WTC11 (cell line): ENCODE data around the gene CNPY1. TPM values are rescaled to one million over a fixed set of nuclear protein-coding genes. Genes with fewer than 3 reads are reported as not detected.
"Not testable (repeated sequence)": the region's sequence is repeated elsewhere in the genome, so short reads cannot be mapped to it uniquely, and the experiment has no call there.

ENCODE experiments used
- ATAC-seq: fragments of 200-7000 bp; cut with Tn5 transposase; 2 replicates; pipeline ENCODE4 v1.10.0; 2021; ENCODE audit warnings: mild to moderate bottlenecking, moderate library complexity
- CTCF ChIA-PET: fragments of 300-600 bp; sonication (Branson Sonifier 250); formaldehyde crosslinking; loops from one replicate; lab custom pipeline; 2021; ENCODE audit warnings: antibody characterized with exemption; lab: Charles Lee
- POLR2A ChIA-PET: fragments of 350-600 bp; sonication (Branson Sonifier 250); formaldehyde crosslinking; loops from one replicate; lab custom pipeline; 2021; ENCODE audit warnings: antibody characterized with exemption; lab: Charles Lee
- DNase-seq: peaks from one replicate; pipeline ENCODE4 v3.0.0; 2021; ENCODE audit warnings: low spot score
- H3K27ac Mint-ChIP-seq: 2 replicates; pipeline ENCODE4 v1.8.0; 2021; ENCODE audit warnings: mixed read lengths
- H3K27me3 Mint-ChIP-seq: 2 replicates; pipeline ENCODE4 v1.8.0; 2021; ENCODE audit warnings: low read depth, mild to moderate bottlenecking, moderate library complexity, mixed read lengths
- H3K36me3 Mint-ChIP-seq: 2 replicates; pipeline ENCODE4 v1.8.0; 2021; ENCODE audit warnings: mixed read lengths
- H3K4me1 Mint-ChIP-seq: 2 replicates; pipeline ENCODE4 v1.8.0; 2022; ENCODE audit warnings: mixed read lengths
- H3K4me3 Mint-ChIP-seq: 2 replicates; pipeline ENCODE4 v1.8.0; 2021; ENCODE audit warnings: mild to moderate bottlenecking, moderate library complexity, mixed read lengths
- H3K9me3 Mint-ChIP-seq: 2 replicates; pipeline ENCODE4 v1.8.0; 2021; ENCODE audit warnings: mixed read lengths
- AR ChIP-seq: fragments of 250-450 bp; sonication (Bioruptor Pico); IDR thresholded peaks from 2 replicates; pipeline ENCODE4 v1.9.0; 2021; ENCODE audit warnings: mild to moderate bottlenecking
- ATF2 ChIP-seq: sonication (generic); formaldehyde crosslinking; IDR thresholded peaks from 2 replicates; pipeline ENCODE4 v1.8.1; 2022; ENCODE audit warnings: low read depth, missing genetic modification reagents, borderline replicate concordance
- CREB1 ChIP-seq: sonication (generic); formaldehyde crosslinking; IDR thresholded peaks from 2 replicates; pipeline ENCODE4 v1.8.0; 2023; ENCODE audit warnings: mild to moderate bottlenecking, missing genetic modification reagents
- EMX1 ChIP-seq: fragments of 250-450 bp; sonication (Bioruptor Pico); IDR thresholded peaks from 2 replicates; pipeline ENCODE4 v1.8.0; 2021; ENCODE audit warnings: mild to moderate bottlenecking
- FOXP4 ChIP-seq: sonication (generic); formaldehyde crosslinking; IDR thresholded peaks from 2 replicates; pipeline ENCODE4 v1.8.0; 2022; ENCODE audit warnings: mild to moderate bottlenecking, missing genetic modification reagents
- JUN ChIP-seq: sonication (generic); formaldehyde crosslinking; IDR thresholded peaks from 2 replicates; pipeline ENCODE4 v1.8.0; 2023; ENCODE audit warnings: mild to moderate bottlenecking, missing genetic modification reagents
- KAT7 ChIP-seq: sonication (generic); formaldehyde crosslinking; IDR thresholded peaks from 2 replicates; pipeline ENCODE4 v1.8.1; 2023; ENCODE audit warnings: missing genetic modification reagents, mild to moderate bottlenecking, borderline replicate concordance
- MAX ChIP-seq: sonication (generic); formaldehyde crosslinking; IDR thresholded peaks from 2 replicates; pipeline ENCODE4 v1.8.0; 2022; ENCODE audit warnings: mild to moderate bottlenecking, missing genetic modification reagents
- MYBL2 ChIP-seq: sonication (generic); formaldehyde crosslinking; IDR thresholded peaks from 2 replicates; pipeline ENCODE4 v1.8.1; 2023; ENCODE audit warnings: mild to moderate bottlenecking, moderate library complexity, missing genetic modification reagents
- NFE2L1 ChIP-seq: sonication (generic); formaldehyde crosslinking; IDR thresholded peaks from 2 replicates; pipeline ENCODE4 v1.8.1; 2023; ENCODE audit warnings: missing genetic modification reagents
- OVOL2 ChIP-seq: fragments of 250-450 bp; sonication (Bioruptor Pico); IDR thresholded peaks from 2 replicates; pipeline ENCODE4 v1.9.0; 2021; ENCODE audit warnings: mild to moderate bottlenecking, borderline replicate concordance
- RELA ChIP-seq: sonication (generic); formaldehyde crosslinking; IDR thresholded peaks from 2 replicates; pipeline ENCODE4 v1.8.1; 2022; ENCODE audit warnings: missing genetic modification reagents, mild to moderate bottlenecking, borderline replicate concordance
- SMAD4 ChIP-seq: sonication (generic); formaldehyde crosslinking; IDR thresholded peaks from 2 replicates; pipeline ENCODE4 v1.8.0; 2022; ENCODE audit warnings: mild to moderate bottlenecking, missing genetic modification reagents
- TCF7 ChIP-seq: sonication (generic); formaldehyde crosslinking; IDR thresholded peaks from 2 replicates; pipeline ENCODE4 v1.8.0; 2022; ENCODE audit warnings: mild to moderate bottlenecking, low read depth, missing genetic modification reagents, moderate library complexity
- ZNF219 ChIP-seq: sonication (generic); formaldehyde crosslinking; IDR thresholded peaks from 2 replicates; pipeline ENCODE4 v1.8.0; 2023; ENCODE audit warnings: missing genetic modification reagents, mild to moderate bottlenecking, borderline replicate concordance
- ZNF512 ChIP-seq: sonication (generic); formaldehyde crosslinking; IDR thresholded peaks from 2 replicates; pipeline ENCODE4 v1.8.1; 2022; ENCODE audit warnings: missing genetic modification reagents, borderline replicate concordance
- total RNA-seq: library from RNA; stranded (reverse); gene quantifications from 3 replicates; pipeline ENCODE4 v1.2.3, GENCODE V29; 2021
- TF ChIP-seq, protein P1 (sequence below): sonication (generic); formaldehyde crosslinking; IDR thresholded peaks from 2 replicates; pipeline ENCODE4 v1.8.0; 2022; ENCODE audit warnings: missing genetic modification reagents

The CNPY1 gene
- total RNA-seq, 1 experiment from 2014 or later: 0.09 TPM

- TF ChIP-seq RELA: no peak
- TF ChIP-seq SMAD4 (CRISPR knock-in tag): no peak
- no peak for TF ChIP-seq OVOL2 (CRISPR knock-in tag)
These were observed 26.2 kb downstream of the CNPY1 start (continued) for GRCh38 chr7:155520114-155520513.

- H3K36me3 Mint-ChIP-seq, H3K4me3 Mint-ChIP-seq, DNase-seq, ATAC-seq, POLR2A ChIA-PET, H3K9me3 Mint-ChIP-seq, H3K4me1 Mint-ChIP-seq, H3K27ac Mint-ChIP-seq: not testable (repeated sequence)
- H3K27me3 Mint-ChIP-seq: peaks cover 83% of the 10 kb centered on the region
- CTCF ChIA-PET: interaction anchor here (1.0 kb wide), 1 partner anchor 140 kb away, joined by 3 read pairs; no protein-coding TSS in a partner anchor
These were observed 27.0 kb downstream of the CNPY1 start for GRCh38 chr7:155519358-155519757.

DNA sequence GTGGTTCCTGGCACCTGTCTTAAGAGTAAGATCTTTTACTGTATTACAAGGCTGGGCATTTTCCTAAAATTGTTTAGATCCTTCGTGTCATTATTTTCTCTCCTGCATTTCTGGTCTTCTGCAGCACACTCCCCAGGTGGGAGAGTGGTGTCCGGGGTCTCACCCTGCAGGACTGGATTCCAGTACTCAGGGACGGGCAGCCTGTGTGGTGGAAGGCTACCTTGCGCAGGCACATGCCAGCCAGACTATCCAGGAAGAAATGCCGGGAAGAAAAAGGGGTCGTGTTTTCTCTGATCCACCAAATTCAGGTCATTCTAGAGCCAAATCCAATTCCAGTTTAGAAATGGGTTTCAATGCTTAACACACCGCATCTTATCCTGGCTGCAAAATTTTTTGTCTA is 27.7 kb downstream of the CNPY1 start:
- Mint-ChIP-seq H3K36me3 (no peaks in the 10 kb centered on the region), H3K4me3 (no peak overlapping the region), H3K27me3 (peaks cover 85% of the 10 kb centered on the region), H3K4me1 (no peaks in the 10 kb centered on the region), H3K27ac (no peak overlapping the region), H3K9me3 (no peaks in the 10 kb centered on the region)
- ATAC-seq (no peak), DNase-seq (no peak)
- TF ChIP-seq ZNF512 (CRISPR knock-in tag) (no peak), KAT7 (no peak), JUN (CRISPR knock-in tag) (no peak), TCF7 (CRISPR knock-in tag) (no peak), ATF2 (CRISPR knock-in tag) (no peak), CREB1 (no peak), ZNF219 (CRISPR knock-in tag) (no peak), MYBL2 (no peak), AR (CRISPR knock-in tag) (no peak), FOXP4 (no peak), EMX1 (no peak), MAX (CRISPR knock-in tag) (no peak), NFE2L1 (CRISPR knock-in tag) (no peak)
- TF ChIP-seq, protein P1, sequence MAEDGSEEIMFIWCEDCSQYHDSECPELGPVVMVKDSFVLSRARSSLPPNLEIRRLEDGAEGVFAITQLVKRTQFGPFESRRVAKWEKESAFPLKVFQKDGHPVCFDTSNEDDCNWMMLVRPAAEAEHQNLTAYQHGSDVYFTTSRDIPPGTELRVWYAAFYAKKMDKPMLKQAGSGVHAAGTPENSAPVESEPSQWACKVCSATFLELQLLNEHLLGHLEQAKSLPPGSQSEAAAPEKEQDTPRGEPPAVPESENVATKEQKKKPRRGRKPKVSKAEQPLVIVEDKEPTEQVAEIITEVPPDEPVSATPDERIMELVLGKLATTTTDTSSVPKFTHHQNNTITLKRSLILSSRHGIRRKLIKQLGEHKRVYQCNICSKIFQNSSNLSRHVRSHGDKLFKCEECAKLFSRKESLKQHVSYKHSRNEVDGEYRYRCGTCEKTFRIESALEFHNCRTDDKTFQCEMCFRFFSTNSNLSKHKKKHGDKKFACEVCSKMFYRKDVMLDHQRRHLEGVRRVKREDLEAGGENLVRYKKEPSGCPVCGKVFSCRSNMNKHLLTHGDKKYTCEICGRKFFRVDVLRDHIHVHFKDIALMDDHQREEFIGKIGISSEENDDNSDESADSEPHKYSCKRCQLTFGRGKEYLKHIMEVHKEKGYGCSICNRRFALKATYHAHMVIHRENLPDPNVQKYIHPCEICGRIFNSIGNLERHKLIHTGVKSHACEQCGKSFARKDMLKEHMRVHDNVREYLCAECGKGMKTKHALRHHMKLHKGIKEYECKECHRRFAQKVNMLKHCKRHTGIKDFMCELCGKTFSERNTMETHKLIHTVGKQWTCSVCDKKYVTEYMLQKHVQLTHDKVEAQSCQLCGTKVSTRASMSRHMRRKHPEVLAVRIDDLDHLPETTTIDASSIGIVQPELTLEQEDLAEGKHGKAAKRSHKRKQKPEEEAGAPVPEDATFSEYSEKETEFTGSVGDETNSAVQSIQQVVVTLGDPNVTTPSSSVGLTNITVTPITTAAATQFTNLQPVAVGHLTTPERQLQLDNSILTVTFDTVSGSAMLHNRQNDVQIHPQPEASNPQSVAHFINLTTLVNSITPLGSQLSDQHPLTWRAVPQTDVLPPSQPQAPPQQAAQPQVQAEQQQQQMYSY: no peak
- ChIA-PET CTCF (no interaction called here), POLR2A (no interaction called here)
